Measurements from ENCODE around the gene LSMEM2. TPM values are rescaled to one million over a fixed set of nuclear protein-coding genes. Genes with fewer than 3 reads are reported as not detected.

Gene LSMEM2
- total RNA-seq, 2 donors from 2014 or later, result not detected

- peaks cover 38% of the 10 kb centered on the region for H3K4me1 ChIP-seq
- intact Hi-C loops (cut with DNase I), result no loop called here
- H3K36me3 ChIP-seq, result no peaks in the 10 kb centered on the region
- H3K4me3 ChIP-seq, result no peak overlapping the region
- H3K9me3 ChIP-seq, result no peaks in the 10 kb centered on the region
- no peaks in the 10 kb centered on the region for H3K27me3 ChIP-seq
- peak overlapping the region in 1 of 2 donors; percentile 91 for H3K9ac ChIP-seq (ENCODE audit: low read depth in 2 of 2, low read length in 2 of 2)
- TF ChIP-seq CTCF (IDR thresholded peaks at IDR 0.05), result no peak
- DNase-seq, result no peak
- no peak overlapping the region for H3K27ac ChIP-seq
These were observed 40.5 kb downstream of the LSMEM2 start for GRCh38 chr3:50319181-50319893.

GRCh38 chr3:50319894-50320625 is 41.2 kb downstream of the LSMEM2 start:
- Histone ChIP-seq H3K27me3 (no peaks in the 10 kb centered on the region), H3K4me1 (peaks cover 38% of the 10 kb centered on the region), H3K4me3 (peak overlapping the region; percentile 66), H3K9ac (ENCODE audit: low read depth in 2 of 2, low read length in 2 of 2) (peak overlapping the region; percentile 72 to 91), H3K36me3 (no peaks in the 10 kb centered on the region), H3K27ac (peak overlapping the region; percentile 81), H3K9me3 (no peaks in the 10 kb centered on the region)
- no peak for DNase-seq
- TF ChIP-seq CTCF (IDR thresholded peaks at IDR 0.05), result no peak
- intact Hi-C loops (cut with DNase I), result loop anchor here (10.0 kb wide), 1 partner anchor 45 kb away; the partner anchor contains the start of gene LSMEM2

GRCh38 chr3:50320853-50321335 is 42.0 kb downstream of the LSMEM2 start:
- peak; percentile 80 for DNase-seq
- intact Hi-C loops (cut with DNase I), result loop anchor here (10.0 kb wide), 1 partner anchor 46 kb away; the partner anchor contains the start of gene LSMEM2
- peak overlapping the region; percentile 81 for H3K27ac ChIP-seq
- H3K4me1 ChIP-seq, result peaks cover 38% of the 10 kb centered on the region
- H3K4me3 ChIP-seq, result peak overlapping the region; percentile 66
- peak overlapping the region; percentile 72 to 91 for H3K9ac ChIP-seq (ENCODE audit: low read depth in 2 of 2, low read length in 2 of 2)
- TF ChIP-seq CTCF (IDR thresholded peaks at IDR 0.05), result no peak
- no peaks in the 10 kb centered on the region for H3K27me3 ChIP-seq
- H3K36me3 ChIP-seq, result no peaks in the 10 kb centered on the region
- H3K9me3 ChIP-seq, result no peaks in the 10 kb centered on the region

DNA sequence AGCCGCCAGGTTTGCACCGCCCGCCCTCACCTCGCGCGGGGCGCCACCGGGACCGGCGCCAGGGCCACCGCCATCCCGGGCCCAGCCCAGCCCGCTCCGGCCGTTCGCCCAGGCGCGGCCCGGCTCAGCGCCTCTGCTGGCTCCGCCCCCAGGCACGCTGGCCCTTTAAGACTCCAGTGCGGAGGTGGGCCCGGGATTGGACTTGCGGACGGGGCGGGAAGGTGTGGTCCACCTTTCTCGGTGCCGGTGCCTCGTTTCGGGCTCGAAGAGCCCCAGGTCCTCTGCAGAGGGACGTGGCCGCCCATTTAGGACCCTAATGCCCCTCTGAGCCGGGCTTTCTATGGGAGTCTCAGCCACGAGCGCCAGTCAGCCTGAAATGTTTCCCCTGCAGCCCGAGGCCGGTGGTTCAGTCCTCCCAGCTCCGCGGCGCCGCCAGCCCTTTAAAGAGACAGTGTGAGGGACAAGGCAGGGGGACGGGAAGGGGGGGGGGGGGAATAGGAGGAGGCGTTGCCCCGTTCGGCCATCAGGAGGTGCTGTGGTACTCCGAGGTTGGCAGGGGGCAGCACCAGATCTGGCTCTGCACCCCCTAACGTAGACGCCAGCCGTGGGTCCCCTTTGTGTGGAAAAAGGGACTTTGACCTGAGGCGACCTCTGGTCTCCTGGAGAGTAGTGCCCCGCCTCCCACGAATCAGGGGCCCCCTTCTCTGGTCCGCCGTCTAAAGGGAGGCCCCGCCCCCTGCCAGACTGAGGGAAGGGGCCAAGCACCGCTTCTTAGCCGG is 42.6 kb downstream of the LSMEM2 start:
- peak overlapping the region; percentile 72 to 91 for H3K9ac ChIP-seq (ENCODE audit: low read depth in 2 of 2, low read length in 2 of 2)
- intact Hi-C loops (cut with DNase I), result loop anchor here (10.0 kb wide), 1 partner anchor 47 kb away; the partner anchor contains the start of gene LSMEM2
- TF ChIP-seq CTCF (IDR thresholded peaks at IDR 0.05), result peak; percentile 31
- H3K27ac ChIP-seq, result peak overlapping the region; percentile 81
- peak overlapping the region; percentile 66 for H3K4me3 ChIP-seq
- no peaks in the 10 kb centered on the region for H3K27me3 ChIP-seq
- peak; percentile 89 for DNase-seq
- H3K4me1 ChIP-seq, result peaks cover 34% of the 10 kb centered on the region
- H3K36me3 ChIP-seq, result no peaks in the 10 kb centered on the region
- no peaks in the 10 kb centered on the region for H3K9me3 ChIP-seq

DNA sequence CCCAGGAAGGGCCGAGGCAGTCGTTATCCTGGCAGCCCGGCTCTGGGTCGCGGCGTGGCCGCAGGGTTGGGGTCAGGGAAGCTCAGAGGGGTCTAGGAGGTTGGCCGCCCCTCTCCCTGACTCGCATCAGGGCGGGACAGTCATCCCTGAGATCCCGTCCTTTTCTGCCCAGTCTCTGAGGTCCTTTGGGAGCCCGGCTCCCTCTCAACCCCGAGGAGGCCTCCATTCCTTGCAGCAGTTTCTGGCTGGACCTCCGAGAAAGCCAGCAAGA is 43.2 kb downstream of the LSMEM2 start:
- Histone ChIP-seq H3K36me3 (no peaks in the 10 kb centered on the region), H3K9me3 (no peaks in the 10 kb centered on the region), H3K9ac (ENCODE audit: low read depth in 2 of 2, low read length in 2 of 2) (peak overlapping the region; percentile 70 to 91), H3K4me1 (peaks cover 36% of the 10 kb centered on the region), H3K27me3 (no peaks in the 10 kb centered on the region), H3K27ac (peak overlapping the region; percentile 81), H3K4me3 (peak overlapping the region; percentile 66)
- no peak for DNase-seq
- TF ChIP-seq CTCF (IDR thresholded peaks at IDR 0.05), result no peak
- intact Hi-C loops (cut with DNase I), result loop anchor here (10.0 kb wide), 1 partner anchor 47 kb away; the partner anchor contains the start of gene LSMEM2
